Breast epithelium (tissue), 3 donors: ENCODE measurements around the gene NACAD.

ENCODE experiments used
- POLR2A ChIP-seq: fragments of 450-650 bp; IDR thresholded peaks from one replicate; pipeline ENCODE4 v1.6.1; 2016; ENCODE audit warnings: antibody characterized with exemption, mild to moderate bottlenecking, moderate library complexity
- POLR2AphosphoS5 ChIP-seq, 3 donors: sonication (generic); formaldehyde crosslinking; IDR thresholded peaks; one replicate each; pipeline ENCODE4 v1.6.1; 2017; ENCODE audit warnings: antibody characterized with exemption in 3 of 3
- TF ChIP-seq, protein P1 (sequence below), 3 donors: fragments of 450-650 bp; IDR thresholded peaks; one replicate each; pipeline ENCODE4 v1.5.1; 2016 to 2017; ENCODE audit warnings: antibody characterized with exemption in 3 of 3, mild to moderate bottlenecking in 3 of 3, moderate library complexity in 3 of 3

DNA sequence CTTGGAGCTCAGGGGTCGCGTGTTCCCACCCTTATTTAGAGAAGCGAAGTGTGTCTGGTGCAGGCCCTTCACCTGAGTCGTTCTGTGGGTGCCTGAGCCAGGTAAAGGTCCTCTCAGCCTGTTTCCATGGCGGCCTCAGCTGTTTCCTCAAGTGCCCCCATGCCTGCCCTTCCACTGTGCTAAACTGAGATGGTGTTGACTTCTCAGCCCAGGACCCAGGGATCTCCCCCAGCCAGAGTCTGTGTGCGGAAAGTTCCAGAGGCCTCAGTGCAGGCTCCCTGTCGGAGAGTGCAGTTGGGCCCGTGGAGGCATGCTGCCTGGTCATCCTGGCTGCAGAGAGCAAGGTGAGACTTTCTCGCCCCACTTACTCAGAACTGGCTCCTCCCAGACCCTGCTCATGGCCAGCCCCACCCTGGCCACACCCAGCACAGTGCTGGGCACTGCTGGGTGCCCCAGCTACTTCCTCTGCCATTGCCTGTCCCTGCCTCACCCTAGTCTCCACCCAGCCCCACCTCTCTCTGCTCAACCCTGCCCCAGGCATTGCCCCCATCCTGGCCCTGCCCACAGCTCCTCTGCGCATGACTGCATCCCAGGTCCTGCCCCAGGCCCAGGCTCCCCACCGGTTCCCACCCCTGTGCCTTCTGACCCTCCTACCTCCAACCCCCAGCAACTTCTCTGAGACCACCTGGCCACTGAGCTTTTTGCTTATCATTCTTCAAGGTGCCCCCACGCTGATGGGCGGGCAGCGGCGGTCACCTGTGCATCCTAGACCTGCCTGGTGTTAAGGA lies 20.3 kb downstream of the NACAD start:
- TF ChIP-seq, protein P1, sequence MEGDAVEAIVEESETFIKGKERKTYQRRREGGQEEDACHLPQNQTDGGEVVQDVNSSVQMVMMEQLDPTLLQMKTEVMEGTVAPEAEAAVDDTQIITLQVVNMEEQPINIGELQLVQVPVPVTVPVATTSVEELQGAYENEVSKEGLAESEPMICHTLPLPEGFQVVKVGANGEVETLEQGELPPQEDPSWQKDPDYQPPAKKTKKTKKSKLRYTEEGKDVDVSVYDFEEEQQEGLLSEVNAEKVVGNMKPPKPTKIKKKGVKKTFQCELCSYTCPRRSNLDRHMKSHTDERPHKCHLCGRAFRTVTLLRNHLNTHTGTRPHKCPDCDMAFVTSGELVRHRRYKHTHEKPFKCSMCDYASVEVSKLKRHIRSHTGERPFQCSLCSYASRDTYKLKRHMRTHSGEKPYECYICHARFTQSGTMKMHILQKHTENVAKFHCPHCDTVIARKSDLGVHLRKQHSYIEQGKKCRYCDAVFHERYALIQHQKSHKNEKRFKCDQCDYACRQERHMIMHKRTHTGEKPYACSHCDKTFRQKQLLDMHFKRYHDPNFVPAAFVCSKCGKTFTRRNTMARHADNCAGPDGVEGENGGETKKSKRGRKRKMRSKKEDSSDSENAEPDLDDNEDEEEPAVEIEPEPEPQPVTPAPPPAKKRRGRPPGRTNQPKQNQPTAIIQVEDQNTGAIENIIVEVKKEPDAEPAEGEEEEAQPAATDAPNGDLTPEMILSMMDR (IDR thresholded peaks at IDR 0.05): no peak
- TF ChIP-seq POLR2AphosphoS5 (IDR thresholded peaks at IDR 0.05): no peak
- no peak for TF ChIP-seq POLR2A
